ENCODE measurements around the gene SMOC1. TPM values are rescaled to one million over a fixed set of nuclear protein-coding genes. Genes with fewer than 3 reads are reported as not detected.

SMOC1 gene
- total and polyA plus RNA-seq, 9 of the 15 experiments (the other 6 are each of a cell fraction or from before 2014, with no cell fraction given), result 0.04 TPM; not detected in 8

DNA sequence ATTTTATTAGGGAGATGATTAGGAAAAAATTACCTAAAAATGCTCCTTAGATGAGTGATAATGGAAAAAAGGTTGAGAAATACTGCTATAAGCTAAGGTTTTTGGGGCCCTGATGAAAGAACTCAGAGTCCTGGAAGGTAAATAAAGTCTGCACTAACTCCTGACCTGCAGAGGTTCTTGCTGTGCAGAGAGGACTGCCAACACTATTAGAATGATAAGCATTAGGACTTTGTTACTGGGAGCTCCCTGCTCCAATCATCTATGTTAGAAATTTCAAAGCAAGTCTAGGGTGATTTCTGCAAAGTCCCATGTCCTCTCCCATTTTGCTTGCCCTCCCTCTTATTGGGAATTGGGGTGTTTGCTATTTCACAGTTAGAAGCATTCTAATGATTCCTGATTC is 112.2 kb downstream of the SMOC1 start (continued):
- TF ChIP-seq, protein P1, sequence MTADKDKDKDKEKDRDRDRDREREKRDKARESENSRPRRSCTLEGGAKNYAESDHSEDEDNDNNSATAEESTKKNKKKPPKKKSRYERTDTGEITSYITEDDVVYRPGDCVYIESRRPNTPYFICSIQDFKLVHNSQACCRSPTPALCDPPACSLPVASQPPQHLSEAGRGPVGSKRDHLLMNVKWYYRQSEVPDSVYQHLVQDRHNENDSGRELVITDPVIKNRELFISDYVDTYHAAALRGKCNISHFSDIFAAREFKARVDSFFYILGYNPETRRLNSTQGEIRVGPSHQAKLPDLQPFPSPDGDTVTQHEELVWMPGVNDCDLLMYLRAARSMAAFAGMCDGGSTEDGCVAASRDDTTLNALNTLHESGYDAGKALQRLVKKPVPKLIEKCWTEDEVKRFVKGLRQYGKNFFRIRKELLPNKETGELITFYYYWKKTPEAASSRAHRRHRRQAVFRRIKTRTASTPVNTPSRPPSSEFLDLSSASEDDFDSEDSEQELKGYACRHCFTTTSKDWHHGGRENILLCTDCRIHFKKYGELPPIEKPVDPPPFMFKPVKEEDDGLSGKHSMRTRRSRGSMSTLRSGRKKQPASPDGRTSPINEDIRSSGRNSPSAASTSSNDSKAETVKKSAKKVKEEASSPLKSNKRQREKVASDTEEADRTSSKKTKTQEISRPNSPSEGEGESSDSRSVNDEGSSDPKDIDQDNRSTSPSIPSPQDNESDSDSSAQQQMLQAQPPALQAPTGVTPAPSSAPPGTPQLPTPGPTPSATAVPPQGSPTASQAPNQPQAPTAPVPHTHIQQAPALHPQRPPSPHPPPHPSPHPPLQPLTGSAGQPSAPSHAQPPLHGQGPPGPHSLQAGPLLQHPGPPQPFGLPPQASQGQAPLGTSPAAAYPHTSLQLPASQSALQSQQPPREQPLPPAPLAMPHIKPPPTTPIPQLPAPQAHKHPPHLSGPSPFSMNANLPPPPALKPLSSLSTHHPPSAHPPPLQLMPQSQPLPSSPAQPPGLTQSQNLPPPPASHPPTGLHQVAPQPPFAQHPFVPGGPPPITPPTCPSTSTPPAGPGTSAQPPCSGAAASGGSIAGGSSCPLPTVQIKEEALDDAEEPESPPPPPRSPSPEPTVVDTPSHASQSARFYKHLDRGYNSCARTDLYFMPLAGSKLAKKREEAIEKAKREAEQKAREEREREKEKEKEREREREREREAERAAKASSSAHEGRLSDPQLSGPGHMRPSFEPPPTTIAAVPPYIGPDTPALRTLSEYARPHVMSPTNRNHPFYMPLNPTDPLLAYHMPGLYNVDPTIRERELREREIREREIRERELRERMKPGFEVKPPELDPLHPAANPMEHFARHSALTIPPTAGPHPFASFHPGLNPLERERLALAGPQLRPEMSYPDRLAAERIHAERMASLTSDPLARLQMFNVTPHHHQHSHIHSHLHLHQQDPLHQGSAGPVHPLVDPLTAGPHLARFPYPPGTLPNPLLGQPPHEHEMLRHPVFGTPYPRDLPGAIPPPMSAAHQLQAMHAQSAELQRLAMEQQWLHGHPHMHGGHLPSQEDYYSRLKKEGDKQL (CRISPR knock-in tag; IDR thresholded peaks at IDR 0.05; ENCODE audit: borderline replicate concordance), result no peak
- no peak for TF ChIP-seq KLF16 (IDR thresholded peaks at IDR 0.05)
- no peak for TF ChIP-seq ZNF140 (CRISPR knock-in tag; IDR thresholded peaks at IDR 0.05)

DNA sequence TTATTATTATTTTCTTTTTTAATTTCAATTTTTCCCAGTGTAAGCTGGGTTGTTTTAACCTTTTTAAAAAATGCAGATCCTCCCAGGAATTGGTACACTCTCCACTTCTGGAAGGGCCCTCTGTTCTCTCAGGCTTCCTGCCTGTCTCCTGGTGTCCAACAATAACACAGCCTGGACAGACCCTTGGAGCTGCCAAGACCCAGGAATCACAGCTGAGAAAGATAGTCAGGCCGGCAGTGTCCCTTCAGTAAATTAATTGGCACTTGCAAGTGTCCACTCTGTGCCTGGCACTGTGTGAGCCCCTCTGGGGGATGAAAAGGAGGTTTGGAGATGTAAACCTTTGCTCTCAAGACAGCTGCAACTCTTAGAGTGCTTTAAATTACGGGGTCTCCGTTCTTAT is 113.3 kb downstream of the SMOC1 start:
- H3K4me1 ChIP-seq (replicated peaks in 1 of 2; ENCODE audit: control insufficient read depth in 2 of 2, insufficient read depth in 2 of 2, low read length in 2 of 2), result no peaks in the 10 kb centered on the region
- H4K20me1 ChIP-seq (replicated peaks; ENCODE audit: control insufficient read depth, insufficient read depth, low read length), result no peaks in the 10 kb centered on the region
- ATAC-seq (no peak), DNase-seq (ENCODE audit: extremely low read depth in 1 of 4, low spot score in 3 of 4) (no peak), FAIRE-seq (no peak)
- WGBS (ENCODE audit: insufficient coverage, low coverage, missing lambda C conversion rate), result 0% methylated on average over 3 of the region's 3 CpGs
- H2AFZ ChIP-seq (ENCODE audit: low read depth, low read length), result no peak overlapping the region
- H3K9me3 ChIP-seq (replicated peaks; ENCODE audit: control insufficient read depth, insufficient read depth, low read depth, low read length), result no peaks in the 10 kb centered on the region
- H3K4me3 ChIP-seq, result no peak overlapping the region
- BruUV-seq (replicated peaks), result no TSS peak
- intact Hi-C loops (cut with micrococcal nuclease), result no loop called here
- no peaks in the 10 kb centered on the region; a peak in 1 of 5 replicates for H3K27me3 ChIP-seq (ENCODE audit: control insufficient read depth in 2 of 2, insufficient read depth in 2 of 2, low read length in 2 of 2)
- no peaks in the 10 kb centered on the region for H3K79me2 ChIP-seq (ENCODE audit: control insufficient read depth, insufficient read depth, low read length)
- no peaks in the 10 kb centered on the region for H3K9me1 ChIP-seq (ENCODE audit: control insufficient read depth, insufficient read depth, low read length)
- CTCF ChIA-PET (ENCODE audit: low intra/inter-chr PET ratio), result no interaction called here
- no peak overlapping the region for H3K4me2 ChIP-seq (ENCODE audit: insufficient read depth, low read length)
- in situ Hi-C loops (cut with MboI), result no loop called here
- no peak overlapping the region for H3K9ac ChIP-seq (ENCODE audit: insufficient read depth in 1 of 2, low read depth in 2 of 2, low read length in 2 of 2)
- H3K36me3 ChIP-seq (ENCODE audit: control insufficient read depth, insufficient read depth, low read length), result no peaks in the 10 kb centered on the region
- POLR2A ChIA-PET, result no interaction called here
- no peak overlapping the region for H3K27ac ChIP-seq (ENCODE audit: extremely low read depth, low read depth, low read length)
- TF ChIP-seq ESRRB (CRISPR knock-in tag; IDR thresholded peaks at IDR 0.05; ENCODE audit: borderline replicate concordance) (no peak), SIN3B (IDR thresholded peaks at IDR 0.05; ENCODE audit: low read depth) (no peak), ZNF274 (IDR thresholded peaks at IDR 0.05; ENCODE audit: borderline replicate concordance, low read depth, low read length) (no peak), NFRKB (IDR thresholded peaks at IDR 0.05; ENCODE audit: low read depth) (no peak), ZNF263 (CRISPR knock-in tag; IDR thresholded peaks at IDR 0.05; ENCODE audit: borderline replicate concordance) (no peak)
- TF ChIP-seq, protein P2, sequence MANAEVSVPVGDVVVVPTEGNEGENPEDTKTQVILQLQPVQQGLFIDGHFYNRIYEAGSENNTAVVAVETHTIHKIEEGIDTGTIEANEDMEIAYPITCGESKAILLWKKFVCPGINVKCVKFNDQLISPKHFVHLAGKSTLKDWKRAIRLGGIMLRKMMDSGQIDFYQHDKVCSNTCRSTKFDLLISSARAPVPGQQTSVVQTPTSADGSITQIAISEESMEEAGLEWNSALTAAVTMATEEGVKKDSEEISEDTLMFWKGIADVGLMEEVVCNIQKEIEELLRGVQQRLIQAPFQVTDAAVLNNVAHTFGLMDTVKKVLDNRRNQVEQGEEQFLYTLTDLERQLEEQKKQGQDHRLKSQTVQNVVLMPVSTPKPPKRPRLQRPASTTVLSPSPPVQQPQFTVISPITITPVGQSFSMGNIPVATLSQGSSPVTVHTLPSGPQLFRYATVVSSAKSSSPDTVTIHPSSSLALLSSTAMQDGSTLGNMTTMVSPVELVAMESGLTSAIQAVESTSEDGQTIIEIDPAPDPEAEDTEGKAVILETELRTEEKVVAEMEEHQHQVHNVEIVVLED (CRISPR knock-in tag; IDR thresholded peaks at IDR 0.05), result no peak
- TF ChIP-seq, protein P3, sequence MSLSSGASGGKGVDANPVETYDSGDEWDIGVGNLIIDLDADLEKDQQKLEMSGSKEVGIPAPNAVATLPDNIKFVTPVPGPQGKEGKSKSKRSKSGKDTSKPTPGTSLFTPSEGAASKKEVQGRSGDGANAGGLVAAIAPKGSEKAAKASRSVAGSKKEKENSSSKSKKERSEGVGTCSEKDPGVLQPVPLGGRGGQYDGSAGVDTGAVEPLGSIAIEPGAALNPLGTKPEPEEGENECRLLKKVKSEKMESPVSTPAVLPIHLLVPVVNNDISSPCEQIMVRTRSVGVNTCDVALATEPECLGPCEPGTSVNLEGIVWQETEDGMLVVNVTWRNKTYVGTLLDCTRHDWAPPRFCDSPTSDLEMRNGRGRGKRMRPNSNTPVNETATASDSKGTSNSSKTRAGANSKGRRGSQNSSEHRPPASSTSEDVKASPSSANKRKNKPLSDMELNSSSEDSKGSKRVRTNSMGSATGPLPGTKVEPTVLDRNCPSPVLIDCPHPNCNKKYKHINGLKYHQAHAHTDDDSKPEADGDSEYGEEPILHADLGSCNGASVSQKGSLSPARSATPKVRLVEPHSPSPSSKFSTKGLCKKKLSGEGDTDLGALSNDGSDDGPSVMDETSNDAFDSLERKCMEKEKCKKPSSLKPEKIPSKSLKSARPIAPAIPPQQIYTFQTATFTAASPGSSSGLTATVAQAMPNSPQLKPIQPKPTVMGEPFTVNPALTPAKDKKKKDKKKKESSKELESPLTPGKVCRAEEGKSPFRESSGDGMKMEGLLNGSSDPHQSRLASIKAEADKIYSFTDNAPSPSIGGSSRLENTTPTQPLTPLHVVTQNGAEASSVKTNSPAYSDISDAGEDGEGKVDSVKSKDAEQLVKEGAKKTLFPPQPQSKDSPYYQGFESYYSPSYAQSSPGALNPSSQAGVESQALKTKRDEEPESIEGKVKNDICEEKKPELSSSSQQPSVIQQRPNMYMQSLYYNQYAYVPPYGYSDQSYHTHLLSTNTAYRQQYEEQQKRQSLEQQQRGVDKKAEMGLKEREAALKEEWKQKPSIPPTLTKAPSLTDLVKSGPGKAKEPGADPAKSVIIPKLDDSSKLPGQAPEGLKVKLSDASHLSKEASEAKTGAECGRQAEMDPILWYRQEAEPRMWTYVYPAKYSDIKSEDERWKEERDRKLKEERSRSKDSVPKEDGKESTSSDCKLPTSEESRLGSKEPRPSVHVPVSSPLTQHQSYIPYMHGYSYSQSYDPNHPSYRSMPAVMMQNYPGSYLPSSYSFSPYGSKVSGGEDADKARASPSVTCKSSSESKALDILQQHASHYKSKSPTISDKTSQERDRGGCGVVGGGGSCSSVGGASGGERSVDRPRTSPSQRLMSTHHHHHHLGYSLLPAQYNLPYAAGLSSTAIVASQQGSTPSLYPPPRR (CRISPR knock-in tag; IDR thresholded peaks at IDR 0.05; ENCODE audit: borderline replicate concordance), result no peak
